Left lung (tissue), 10 donors: ENCODE measurements around the gene NACC1. TPM values are rescaled to one million over a fixed set of nuclear protein-coding genes. Genes with fewer than 3 reads are reported as not detected.

Experiments
- ATAC-seq: fragments of 200-7000 bp; cut with Tn5 transposase; one replicate; pipeline ENCODE4 v1.9.1; 2020; ENCODE audit warnings: moderate library complexity
- DNase-seq, 4 donors: peaks; one replicate each; pipeline ENCODE4 v3.0.0-alpha.2; 2013 to 2020
- H3K27ac ChIP-seq, 2 donors: fragments of 200-600 bp; sonication (generic) in 1 of 2; one replicate each; pipeline versions ENCODE4 v1.5.0 to v1.8.0; 2020 to 2021
- H3K27me3 ChIP-seq, 2 donors: fragments of 200-600 bp; sonication (generic) in 1 of 2; one replicate each; pipeline versions ENCODE4 v1.5.0 to v1.8.0; 2020 to 2021
- H3K36me3 ChIP-seq, 2 donors: fragments of 200-600 bp; sonication (generic) in 1 of 2; one replicate each; pipeline versions ENCODE4 v1.5.0 to v1.8.0; 2020 to 2021
- H3K4me1 ChIP-seq, 2 donors: fragments of 200-600 bp; one replicate each; pipeline ENCODE4 v1.8.0; 2021
- H3K4me3 ChIP-seq, 2 donors: fragments of 200-600 bp; sonication (generic) in 1 of 2; one replicate each; pipeline versions ENCODE4 v1.5.0 to v1.8.0; 2020 to 2021; ENCODE audit warnings: mild to moderate bottlenecking in 1 of 2
- H3K9me3 ChIP-seq, 2 donors: fragments of 200-600 bp; sonication (generic) in 1 of 2; one replicate each; pipeline versions ENCODE4 v1.5.0 to v1.8.0; 2020 to 2021
- intact Hi-C, 2 donors: fragments of 100-400 bp; cut with DNase I; formaldehyde crosslinking; loops; one replicate each; pipeline versions ENCODE4 v1.11.2 to v1.14.2; 2022
- polyA plus RNA-seq, 6 donors: library from polyadenylated mRNA; unstranded; fragments of 120-200 nt; gene quantifications; one replicate each; pipeline ENCODE4 v1.2.1, GENCODE V29; 2013; ENCODE audit not compliant: insufficient read length in 6 of 6
- total RNA-seq, 2 donors: library from RNA; stranded (reverse); fragmentation: NEBNext Ultra II Directional; extraction: Animal tissue kit (Norgen Biotek cat#: 25700); gene quantifications; one replicate each; pipeline ENCODE4 v1.2.1, GENCODE V29; 2021
- TF ChIP-seq, protein P1 (sequence below), 2 donors: fragments of 200-600 bp; sonication (generic) in 1 of 2; IDR thresholded peaks; one replicate each; pipeline versions ENCODE4 v1.5.0 to v1.8.0; 2021; ENCODE audit warnings: antibody characterized with exemption in 2 of 2
- donor health status: DM: no; HTN: yes; CAD: no.
- donor health status: DM: no; HTN: no; CAD: no.

Gene NACC1
- total and polyA plus RNA-seq, 8 donors, result 14.9 to 92.5 (median 21.1) TPM

DNA sequence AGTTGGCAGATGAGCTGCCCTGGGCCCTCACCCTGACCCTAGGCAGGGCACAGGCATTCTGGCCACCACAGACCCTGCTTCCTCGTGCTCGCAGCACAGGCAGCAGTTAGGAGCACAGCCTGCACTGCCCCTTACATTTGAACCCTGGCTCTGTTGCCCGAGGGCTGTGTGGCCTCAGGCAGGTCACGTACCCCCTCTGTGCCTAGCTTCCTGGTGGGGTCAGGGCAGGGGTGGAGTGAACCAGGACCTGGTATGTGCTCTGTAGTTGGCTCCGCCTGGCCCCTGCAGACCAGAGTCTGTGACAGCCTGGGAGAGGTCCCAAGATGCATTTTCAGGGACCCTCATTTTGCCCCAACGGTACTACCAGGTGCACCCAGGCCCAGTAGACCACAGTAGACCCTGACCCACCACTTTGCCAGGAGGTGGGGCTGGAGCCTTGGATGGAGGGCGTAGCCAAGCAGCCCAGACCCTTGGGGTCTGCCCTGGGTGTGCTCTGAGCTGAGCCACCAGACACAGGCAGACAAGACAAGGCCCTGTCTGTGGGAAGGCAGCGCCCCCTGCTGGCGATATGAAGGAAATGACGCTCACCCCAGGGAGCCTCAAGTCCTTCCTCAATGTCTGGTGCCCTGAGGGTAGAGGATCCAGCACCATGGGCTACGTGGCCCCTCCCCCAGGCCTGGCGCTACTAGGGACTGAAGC lies 24.5 kb upstream of the NACC1 start:
- ATAC-seq (peak; percentile 70), DNase-seq (peak; percentile 74 to 94 (median 84))
- Histone ChIP-seq H3K4me1 (peaks cover 36 to 54% of the 10 kb centered on the region in 2 donors), H3K36me3 (peaks cover 0 to 24% of the 10 kb centered on the region in 2 donors), H3K27me3 (peaks cover 0 to 12% of the 10 kb centered on the region in 2 donors), H3K27ac (peak overlapping the region; percentile 85 to 98), H3K9me3 (no peaks in the 10 kb centered on the region), H3K4me3 (no peak overlapping the region)
- intact Hi-C loops, result loop anchor here (5.0 to 10.0 kb wide), 2 partner anchors 106 to 109 kb away; no protein-coding TSS in a partner anchor
- TF ChIP-seq, protein P1, sequence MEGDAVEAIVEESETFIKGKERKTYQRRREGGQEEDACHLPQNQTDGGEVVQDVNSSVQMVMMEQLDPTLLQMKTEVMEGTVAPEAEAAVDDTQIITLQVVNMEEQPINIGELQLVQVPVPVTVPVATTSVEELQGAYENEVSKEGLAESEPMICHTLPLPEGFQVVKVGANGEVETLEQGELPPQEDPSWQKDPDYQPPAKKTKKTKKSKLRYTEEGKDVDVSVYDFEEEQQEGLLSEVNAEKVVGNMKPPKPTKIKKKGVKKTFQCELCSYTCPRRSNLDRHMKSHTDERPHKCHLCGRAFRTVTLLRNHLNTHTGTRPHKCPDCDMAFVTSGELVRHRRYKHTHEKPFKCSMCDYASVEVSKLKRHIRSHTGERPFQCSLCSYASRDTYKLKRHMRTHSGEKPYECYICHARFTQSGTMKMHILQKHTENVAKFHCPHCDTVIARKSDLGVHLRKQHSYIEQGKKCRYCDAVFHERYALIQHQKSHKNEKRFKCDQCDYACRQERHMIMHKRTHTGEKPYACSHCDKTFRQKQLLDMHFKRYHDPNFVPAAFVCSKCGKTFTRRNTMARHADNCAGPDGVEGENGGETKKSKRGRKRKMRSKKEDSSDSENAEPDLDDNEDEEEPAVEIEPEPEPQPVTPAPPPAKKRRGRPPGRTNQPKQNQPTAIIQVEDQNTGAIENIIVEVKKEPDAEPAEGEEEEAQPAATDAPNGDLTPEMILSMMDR (IDR thresholded peaks at IDR 0.05), result peak; percentile 95 to 99

GRCh38 chr19:13094106-13094504 lies 24.0 kb upstream of the NACC1 start:
- ATAC-seq, result no peak
- Histone ChIP-seq H3K4me3 (no peak overlapping the region), H3K27me3 (peaks cover 0 to 12% of the 10 kb centered on the region in 2 donors), H3K36me3 (peaks cover 0 to 24% of the 10 kb centered on the region in 2 donors), H3K27ac (peak overlapping the region; percentile 85 to 98), H3K4me1 (peaks cover 36 to 59% of the 10 kb centered on the region in 2 donors), H3K9me3 (no peaks in the 10 kb centered on the region)
- intact Hi-C loops, result loop anchor here (5.0 to 10.0 kb wide), 2 partner anchors 107 to 109 kb away; no protein-coding TSS in a partner anchor
- TF ChIP-seq, protein P1 (IDR thresholded peaks at IDR 0.05), result peak; percentile 5 to 49
- peak in 1 of 4 donors; percentile 72 for DNase-seq

DNA sequence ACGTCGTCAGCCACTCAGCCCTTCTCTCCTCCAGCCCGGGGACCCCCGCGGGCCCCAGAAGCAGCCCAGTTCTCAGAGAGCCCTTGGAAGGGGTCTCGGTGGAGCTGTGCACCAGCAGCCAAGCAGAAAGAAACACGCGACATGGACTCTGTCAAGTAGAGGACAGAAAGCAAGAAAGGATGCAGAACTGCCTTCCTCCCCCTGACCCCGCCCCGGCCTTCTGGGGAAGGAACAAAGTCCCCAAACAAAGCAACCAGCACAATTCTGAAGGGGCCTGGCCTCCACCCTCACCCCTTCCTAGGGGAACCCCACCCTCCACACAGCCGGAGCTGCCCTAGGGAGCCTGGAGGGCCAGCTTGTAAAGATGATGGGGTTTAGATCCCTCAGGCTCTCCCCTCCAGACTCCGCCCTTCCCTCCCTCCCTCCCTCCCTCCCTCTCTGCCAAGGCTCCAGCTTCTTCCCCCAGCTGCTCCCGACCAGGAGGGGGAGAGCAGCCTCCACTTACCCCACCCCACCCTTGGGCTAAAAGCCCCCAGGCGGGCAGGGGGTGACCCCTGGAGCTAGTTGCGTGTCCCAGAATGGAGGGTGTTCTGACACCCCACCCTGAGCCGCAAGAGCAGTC lies 23.2 kb upstream of the NACC1 start:
- TF ChIP-seq, protein P1 (IDR thresholded peaks at IDR 0.05), result no peak
- ATAC-seq (no peak), DNase-seq (peak in 1 of 4 donors; percentile 79)
- Histone ChIP-seq H3K36me3 (peaks cover 0 to 22% of the 10 kb centered on the region in 2 donors), H3K9me3 (no peaks in the 10 kb centered on the region), H3K4me3 (peak overlapping the region in 1 of 2 donors; percentile 50), H3K27ac (peak overlapping the region; percentile 44 to 98), H3K27me3 (peaks cover 0 to 12% of the 10 kb centered on the region in 2 donors), H3K4me1 (peaks cover 33 to 67% of the 10 kb centered on the region in 2 donors)
- intact Hi-C loops, result loop anchor here (5.0 to 10.0 kb wide), 2 partner anchors 108 to 110 kb away; no protein-coding TSS in a partner anchor

DNA sequence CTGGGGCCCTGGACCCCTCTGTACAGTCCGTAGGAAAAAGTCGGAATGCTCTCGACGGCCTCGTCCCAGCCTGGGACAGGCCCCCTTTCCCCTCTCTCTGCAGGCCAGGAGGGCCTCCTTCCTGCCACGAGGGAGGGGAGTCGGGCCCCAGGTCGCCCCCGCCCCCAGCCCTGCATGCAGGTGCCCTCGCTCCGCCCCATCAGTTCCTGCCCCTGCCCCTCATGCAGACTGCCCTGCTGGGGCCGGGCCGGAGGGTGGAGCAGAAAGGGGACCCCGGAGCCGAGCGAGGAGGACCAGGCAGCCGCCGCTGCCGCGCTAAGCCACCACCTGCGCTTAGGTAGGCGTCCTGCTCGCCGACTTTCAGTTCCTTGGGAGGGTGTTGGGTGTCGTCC lies 22.7 kb upstream of the NACC1 start:
- H3K27me3 ChIP-seq, result peaks cover 0 to 12% of the 10 kb centered on the region in 2 donors
- ATAC-seq (no peak), DNase-seq (peak in 1 of 4 donors; percentile 88)
- peak overlapping the region; percentile 1 to 50 for H3K4me3 ChIP-seq
- no peaks in the 10 kb centered on the region for H3K9me3 ChIP-seq
- TF ChIP-seq, protein P1 (IDR thresholded peaks at IDR 0.05), result no peak
- peaks cover 30 to 71% of the 10 kb centered on the region in 2 donors for H3K4me1 ChIP-seq
- peaks cover 0 to 23% of the 10 kb centered on the region in 2 donors for H3K36me3 ChIP-seq
- H3K27ac ChIP-seq, result peak overlapping the region; percentile 44 to 98
- intact Hi-C loops, result loop anchor here in 1 of 2 donors (10.0 kb wide), 1 partner anchor 111 kb away; no protein-coding TSS in a partner anchor
